IPS DF 19.7 (cell line): Measurements from ENCODE around the gene SYT3.

ENCODE experiments used
- DNase-seq: peaks from one replicate; pipeline ENCODE4 v3.0.0-alpha.2; 2013; ENCODE audit warnings: low read depth, low spot score

SYT3 gene

GRCh38 chr19:50639121-50640112, at the start of gene SYT3:
Gene SYT3, minus strand, starts transcription at chr19:50639881. Its CDS starts 2,470 bp downstream, at chr19:50637411.
- no peak for DNase-seq

- DNase-seq = no peak
These were observed 49.1 kb upstream of the SYT3 start for GRCh38 chr19:50688766-50689165.

GRCh38 chr19:50686310-50687032, 46.8 kb upstream of the SYT3 start:
- no peak for DNase-seq

GRCh38 chr19:50679177-50680125, 39.8 kb upstream of the SYT3 start:
- no peak for DNase-seq

- DNase-seq = no peak
These were observed 38.6 kb upstream of the SYT3 start for GRCh38 chr19:50678323-50678722.

GRCh38 chr19:50677636-50678035, 38.0 kb upstream of the SYT3 start:
- no peak for DNase-seq

- DNase-seq = no peak
These were observed 37.0 kb upstream of the SYT3 start for GRCh38 chr19:50676625-50677197.

- DNase-seq = no peak
These were observed 33.4 kb upstream of the SYT3 start for GRCh38 chr19:50673118-50673517.

GRCh38 chr19:50670102-50670380, 30.4 kb upstream of the SYT3 start:
- no peak for DNase-seq

GRCh38 chr19:50669302-50670101, 29.8 kb upstream of the SYT3 start:
- DNase-seq = no peak

GRCh38 chr19:50668879-50669278, 29.2 kb upstream of the SYT3 start:
- DNase-seq = no peak

- no peak for DNase-seq
These were observed 28.7 kb upstream of the SYT3 start for GRCh38 chr19:50668416-50668815.

- no peak for DNase-seq
These were observed 28.1 kb upstream of the SYT3 start for GRCh38 chr19:50667759-50668231.

- DNase-seq = no peak
These were observed 27.6 kb upstream of the SYT3 start for GRCh38 chr19:50667177-50667758.

- no peak for DNase-seq
These were observed 26.9 kb upstream of the SYT3 start for GRCh38 chr19:50666346-50667176.

GRCh38 chr19:50664204-50664603, 24.5 kb upstream of the SYT3 start:
- no peak for DNase-seq

GRCh38 chr19:50663482-50663790, 23.8 kb upstream of the SYT3 start:
- no peak for DNase-seq

GRCh38 chr19:50662651-50663481, 23.2 kb upstream of the SYT3 start:
- no peak for DNase-seq
